Measurements from ENCODE around the gene IDH3A. TPM values are rescaled to one million over a fixed set of nuclear protein-coding genes. Genes with fewer than 3 reads are reported as not detected.

IDH3A gene
- total RNA-seq, 2 experiments from 2014 or later = 106 to 110 TPM

DNA sequence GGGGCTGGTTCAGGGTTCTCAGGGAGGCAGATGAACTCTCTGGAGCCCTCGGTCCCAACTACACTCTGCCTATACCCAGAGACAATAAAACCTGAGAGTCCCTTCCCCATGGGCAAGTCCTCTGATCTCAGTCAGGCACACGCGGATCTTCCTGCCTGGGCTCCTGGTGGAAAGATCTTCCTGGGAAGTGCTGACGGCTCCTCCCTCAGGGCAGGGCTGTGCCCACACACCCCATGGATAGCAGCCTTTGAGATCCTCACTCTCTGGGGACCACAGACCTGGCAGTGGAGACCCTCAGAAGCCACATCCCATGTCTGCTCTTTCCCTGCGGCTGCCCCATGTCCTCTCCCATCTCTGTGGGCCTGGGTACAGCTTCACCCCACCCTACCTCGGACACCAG lies 46.4 kb upstream of the IDH3A start:
- peaks cover 47% of the 10 kb centered on the region for H3K4me1 Mint-ChIP-seq (ENCODE audit: low read depth)
- no peak overlapping the region for H3K4me3 Mint-ChIP-seq

DNA sequence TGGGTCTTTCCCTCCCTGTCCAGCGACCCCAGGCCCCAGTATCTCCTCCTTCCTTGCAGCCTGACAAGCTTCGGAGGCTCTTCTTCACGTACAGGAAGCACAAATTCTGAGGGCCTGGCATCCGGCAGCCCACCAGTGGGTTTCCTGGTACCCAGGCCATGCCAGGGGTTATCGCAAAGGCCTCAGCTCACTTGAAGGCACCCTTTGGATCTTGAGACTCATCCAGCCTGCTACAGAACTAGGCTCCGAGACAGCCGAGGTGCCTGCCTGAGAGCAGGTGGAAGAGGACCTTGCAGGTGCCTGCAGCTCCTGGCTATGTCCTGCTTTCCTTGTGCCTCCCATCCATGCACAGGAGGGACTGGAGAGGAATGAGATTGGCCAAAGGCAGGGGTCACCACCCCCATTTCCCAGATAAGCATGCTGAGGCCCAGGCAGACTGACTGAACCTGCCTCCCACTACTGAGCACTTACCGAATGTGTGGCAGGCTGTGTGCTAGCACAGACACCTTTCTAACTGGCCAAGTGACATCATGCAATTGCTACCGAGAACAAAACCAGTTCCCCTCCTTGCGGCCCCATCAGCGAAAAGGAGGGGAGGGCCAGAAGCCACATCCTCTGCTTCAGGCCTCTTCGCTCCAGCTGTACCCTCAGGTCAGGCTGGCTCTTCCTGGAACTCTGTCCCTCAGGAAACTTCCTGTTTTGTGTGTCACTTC lies 45.6 kb upstream of the IDH3A start:
- peaks cover 49% of the 10 kb centered on the region for H3K4me1 Mint-ChIP-seq (ENCODE audit: low read depth)

More for the DNA sequence above, 46.4 kb upstream of the IDH3A start:
- CTCF ChIA-PET = interaction anchor here (1.6 to 2.7 kb wide), 5 partner anchors 9 to 143 kb away, joined by 4 to 20 read pairs (median 8); no protein-coding TSS in a partner anchor
- TF ChIP-seq, protein P1, sequence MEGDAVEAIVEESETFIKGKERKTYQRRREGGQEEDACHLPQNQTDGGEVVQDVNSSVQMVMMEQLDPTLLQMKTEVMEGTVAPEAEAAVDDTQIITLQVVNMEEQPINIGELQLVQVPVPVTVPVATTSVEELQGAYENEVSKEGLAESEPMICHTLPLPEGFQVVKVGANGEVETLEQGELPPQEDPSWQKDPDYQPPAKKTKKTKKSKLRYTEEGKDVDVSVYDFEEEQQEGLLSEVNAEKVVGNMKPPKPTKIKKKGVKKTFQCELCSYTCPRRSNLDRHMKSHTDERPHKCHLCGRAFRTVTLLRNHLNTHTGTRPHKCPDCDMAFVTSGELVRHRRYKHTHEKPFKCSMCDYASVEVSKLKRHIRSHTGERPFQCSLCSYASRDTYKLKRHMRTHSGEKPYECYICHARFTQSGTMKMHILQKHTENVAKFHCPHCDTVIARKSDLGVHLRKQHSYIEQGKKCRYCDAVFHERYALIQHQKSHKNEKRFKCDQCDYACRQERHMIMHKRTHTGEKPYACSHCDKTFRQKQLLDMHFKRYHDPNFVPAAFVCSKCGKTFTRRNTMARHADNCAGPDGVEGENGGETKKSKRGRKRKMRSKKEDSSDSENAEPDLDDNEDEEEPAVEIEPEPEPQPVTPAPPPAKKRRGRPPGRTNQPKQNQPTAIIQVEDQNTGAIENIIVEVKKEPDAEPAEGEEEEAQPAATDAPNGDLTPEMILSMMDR (IDR thresholded peaks at IDR 0.05) = no peak
- Mint-ChIP-seq H3K27me3 (no peaks in the 10 kb centered on the region), H3K36me3 (ENCODE audit: low read depth) (no peaks in the 10 kb centered on the region), H3K9me3 (no peaks in the 10 kb centered on the region), H3K27ac (peak overlapping the region; percentile 87)
- POLR2A ChIA-PET = interaction anchor here (0.7 to 1.7 kb wide), 4 partner anchors 9 to 92 kb away, joined by 3 to 9 read pairs (median 4); no protein-coding TSS in a partner anchor
- intact Hi-C loops (cut with micrococcal nuclease) = no loop called here
- ATAC-seq (no peak), DNase-seq (peak; percentile 1)

GRCh38 chr15:78104119-78104479 lies 45.1 kb upstream of the IDH3A start:
- no peaks in the 10 kb centered on the region for H3K36me3 Mint-ChIP-seq (ENCODE audit: low read depth)
- peak overlapping the region; percentile 40 for H3K4me3 Mint-ChIP-seq
- TF ChIP-seq, protein P1 (IDR thresholded peaks at IDR 0.05) = no peak
- ChIA-PET CTCF (interaction anchor here (1.4 to 2.7 kb wide), 6 partner anchors 8 to 194 kb away, joined by 4 to 20 read pairs (median 7); no protein-coding TSS in a partner anchor), POLR2A (interaction anchor here (1.0 to 1.8 kb wide), 6 partner anchors 8 to 69 kb away, joined by 3 to 10 read pairs (median 4); partner anchors contain the start of gene TBC1D2B)
- H3K27ac Mint-ChIP-seq = peak overlapping the region; percentile 87
- intact Hi-C loops (cut with micrococcal nuclease) = no loop called here
- H3K9me3 Mint-ChIP-seq = no peaks in the 10 kb centered on the region
- peaks cover 49% of the 10 kb centered on the region for H3K4me1 Mint-ChIP-seq (ENCODE audit: low read depth)
- no peak for DNase-seq
- no peaks in the 10 kb centered on the region for H3K27me3 Mint-ChIP-seq
- peak; percentile 27 for ATAC-seq

More for the DNA sequence above, 45.6 kb upstream of the IDH3A start:
- ChIA-PET CTCF (interaction anchor here (1.4 to 2.7 kb wide), 6 partner anchors 9 to 194 kb away, joined by 4 to 20 read pairs (median 7); no protein-coding TSS in a partner anchor), POLR2A (interaction anchor here (0.7 to 1.8 kb wide), 7 partner anchors 9 to 91 kb away, joined by 3 to 10 read pairs (median 3); partner anchors contain the start of gene TBC1D2B)
- no peaks in the 10 kb centered on the region for H3K36me3 Mint-ChIP-seq (ENCODE audit: low read depth)
- DNase-seq (peak; percentile 88), ATAC-seq (peak; percentile 91)
- H3K27ac Mint-ChIP-seq = peak overlapping the region; percentile 87
- TF ChIP-seq, protein P1 (IDR thresholded peaks at IDR 0.05) = no peak
- H3K4me3 Mint-ChIP-seq = peak overlapping the region; percentile 40
- no peaks in the 10 kb centered on the region for H3K27me3 Mint-ChIP-seq
- no peaks in the 10 kb centered on the region for H3K9me3 Mint-ChIP-seq
- intact Hi-C loops (cut with micrococcal nuclease) = no loop called here

DNA sequence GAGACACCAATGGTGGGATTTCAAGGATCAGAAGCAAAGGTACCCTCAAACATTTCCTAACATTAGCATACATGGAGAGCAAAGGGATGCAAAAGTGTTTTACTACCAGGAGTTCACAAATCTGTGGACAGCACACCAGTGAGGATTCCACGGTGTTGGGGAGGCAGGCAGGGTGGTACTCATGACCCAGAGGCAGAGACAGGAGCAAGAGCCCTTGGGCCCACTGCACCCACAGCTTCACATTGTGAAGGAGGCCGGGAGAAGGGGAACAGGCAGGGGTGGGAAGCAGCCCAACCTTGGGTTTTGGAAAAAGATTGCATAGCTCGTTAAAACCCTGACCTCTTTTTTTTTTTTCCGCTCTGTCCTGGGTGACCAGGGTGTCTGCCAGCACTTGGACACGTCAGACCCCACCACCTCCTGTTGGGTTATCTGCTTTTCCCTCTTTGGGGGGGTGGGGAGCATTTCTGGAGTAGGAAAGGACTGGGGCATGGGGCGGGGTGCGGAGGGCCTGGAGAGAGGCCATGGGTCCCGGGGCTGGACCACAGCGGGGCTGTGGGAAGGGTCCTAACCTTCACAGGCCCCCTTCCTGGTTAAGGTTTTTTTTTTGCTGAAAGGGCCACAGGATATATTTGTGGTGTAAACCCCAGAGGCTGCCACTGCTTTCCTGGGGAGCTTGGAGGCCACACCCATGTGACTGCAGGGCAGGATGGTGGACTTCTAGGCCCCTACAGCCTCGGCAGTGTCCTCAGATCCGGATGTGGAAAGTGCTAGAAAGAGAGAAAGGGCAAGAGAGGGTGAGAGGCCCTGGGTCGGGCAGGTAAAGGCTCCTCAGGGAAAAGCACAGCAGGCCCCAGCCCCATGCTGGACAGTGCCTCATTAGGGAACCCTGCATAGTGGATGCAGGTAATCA lies 44.3 kb upstream of the IDH3A start:
- DNase-seq (peak; percentile 44), ATAC-seq (no peak)
- Mint-ChIP-seq H3K9me3 (no peaks in the 10 kb centered on the region), H3K4me1 (ENCODE audit: low read depth) (peaks cover 49% of the 10 kb centered on the region), H3K4me3 (no peak overlapping the region), H3K36me3 (ENCODE audit: low read depth) (no peaks in the 10 kb centered on the region), H3K27me3 (no peaks in the 10 kb centered on the region), H3K27ac (peak overlapping the region; percentile 87)
- TF ChIP-seq, protein P1 (IDR thresholded peaks at IDR 0.05) = no peak
- POLR2A ChIA-PET = interaction anchor here (1.0 to 1.8 kb wide), 5 partner anchors 12 to 70 kb away, joined by 3 to 10 read pairs (median 3); partner anchors contain the start of gene TBC1D2B
- CTCF ChIA-PET = interaction anchor here (1.4 to 8.8 kb wide), 6 partner anchors 105 to 195 kb away, joined by 6 to 159 read pairs (median 15); no protein-coding TSS in a partner anchor
- intact Hi-C loops (cut with micrococcal nuclease) = no loop called here

Measured in activated CD8-positive, alpha-beta T cell treated with anti-CD3 and anti-CD28 coated beads for 36 hours (primary cell).